BLaER1 treated with 17β-estradiol and CSF1 and Interleukin-3, amounts not matched to agents 10 nM and 100 nM (cell line): ENCODE measurements around the gene SPATA20.

Source experiments
- H3K27ac ChIP-seq, 11 experiments: shearing (Covaris generic); formaldehyde crosslinking; 2 replicates each; pipeline ENCODE4 v1.8.1; 2022
- H3K27me3 ChIP-seq, 11 experiments: shearing (Covaris generic); formaldehyde crosslinking; 2 replicates each; pipeline ENCODE4 v1.8.1; 2022
- H3K36me3 ChIP-seq, 11 experiments: shearing (Covaris generic); formaldehyde crosslinking; 2 replicates each; pipeline ENCODE4 v1.8.1; 2022
- H3K4me1 ChIP-seq, 10 experiments: shearing (Covaris generic); formaldehyde crosslinking; 2 replicates each; pipeline ENCODE4 v1.8.1; 2022
- H3K4me2 ChIP-seq, 11 experiments: shearing (Covaris generic); formaldehyde crosslinking; 2 replicates each; pipeline ENCODE4 v1.8.1; 2022
- H3K4me3 ChIP-seq, 10 experiments: shearing (Covaris generic); formaldehyde crosslinking; 2 replicates each; pipeline ENCODE4 v1.8.1; 2022
- H3K9ac ChIP-seq, 11 experiments: shearing (Covaris generic); formaldehyde crosslinking; 2 replicates each; pipeline ENCODE4 v1.8.1; 2022
- H3K9me3 ChIP-seq, 11 experiments: shearing (Covaris generic); formaldehyde crosslinking; replicated peaks in 1 of 11; 2 replicates each; pipeline ENCODE4 v1.8.1; 2022
- H4K20me1 ChIP-seq, 11 experiments: shearing (Covaris generic); formaldehyde crosslinking; 2 replicates each; pipeline ENCODE4 v1.8.1; 2022
- Cebpa-rat ChIP-seq, 11 experiments: shearing (Covaris generic); IDR thresholded peaks; 2 replicates each; pipeline ENCODE4 v1.8.1; 2022

The SPATA20 gene

GRCh38 chr17:50547736-50548083 is 736 bp downstream of the SPATA20 start:
- Histone ChIP-seq H3K36me3 (no peaks in the 10 kb centered on the region), H4K20me1 (0 out of 22 replicates have a peak, but pooled peaks cover 0 to 5% (median 0%) of the 10 kb centered on the region in 11 experiments), H3K9ac (peak overlapping the region in 8 of 11 experiments; percentile 69 to 83 (median 80); a peak in 11 of 22 replicates), H3K27ac (peak overlapping the region in 4 of 11 experiments; percentile 62 to 82 (median 76); a peak in 6 of 22 replicates), H3K27me3 (no peaks in the 10 kb centered on the region), H3K4me1 (peaks cover 15 to 39% (median 19%) of the 10 kb centered on the region in 10 experiments), H3K4me3 (peak overlapping the region in 6 of 10 experiments; percentile 51 to 72 (median 62); a peak in 11 of 20 replicates), H3K4me2 (peak overlapping the region; percentile 83 to 93 (median 90)), H3K9me3 (no peaks in the 10 kb centered on the region)
- TF ChIP-seq Cebpa-rat (IDR thresholded peaks at IDR 0.05), result no peak

- Histone ChIP-seq H3K27ac (no peak overlapping the region), H3K9ac (no peak overlapping the region), H3K4me2 (no peak overlapping the region), H3K4me1 (peaks cover 7 to 32% (median 12%) of the 10 kb centered on the region in 10 experiments; a peak in 17 of 20 replicates), H3K9me3 (no peaks in the 10 kb centered on the region), H4K20me1 (0 out of 22 replicates have a peak, but pooled peaks cover 0 to 5% (median 0%) of the 10 kb centered on the region in 11 experiments), H3K36me3 (no peaks in the 10 kb centered on the region), H3K27me3 (no peaks in the 10 kb centered on the region), H3K4me3 (no peak overlapping the region)
- no peak for TF ChIP-seq Cebpa-rat (IDR thresholded peaks at IDR 0.05)
Measured at GRCh38 chr17:50548831-50549230, 1.9 kb downstream of the SPATA20 start.

GRCh38 chr17:50549256-50549941 is 2.4 kb downstream of the SPATA20 start:
- Histone ChIP-seq H3K4me1 (peaks cover 7 to 26% (median 11%) of the 10 kb centered on the region in 10 experiments; a peak in 17 of 20 replicates), H4K20me1 (0 out of 22 replicates have a peak, but pooled peaks cover 0 to 5% (median 0%) of the 10 kb centered on the region in 11 experiments), H3K36me3 (no peaks in the 10 kb centered on the region), H3K9me3 (no peaks in the 10 kb centered on the region), H3K27ac (no peak overlapping the region), H3K27me3 (no peaks in the 10 kb centered on the region), H3K4me3 (no peak overlapping the region), H3K4me2 (no peak overlapping the region), H3K9ac (no peak overlapping the region)
- no peak for TF ChIP-seq Cebpa-rat (IDR thresholded peaks at IDR 0.05)

GRCh38 chr17:50549969-50550368 is 3.0 kb downstream of the SPATA20 start:
- TF ChIP-seq Cebpa-rat (IDR thresholded peaks at IDR 0.05), result no peak
- H3K27ac ChIP-seq, result no peak overlapping the region

GRCh38 chr17:50550661-50551432 is 3.9 kb downstream of the SPATA20 start:
- Histone ChIP-seq H3K4me1 (peaks cover 7 to 18% (median 11%) of the 10 kb centered on the region in 10 experiments; a peak in 16 of 20 replicates), H3K9ac (no peak overlapping the region), H3K27me3 (peaks cover 0 to 4% (median 0%) of the 10 kb centered on the region in 11 experiments; a peak in 4 of 22 replicates), H3K27ac (no peak overlapping the region), H3K4me2 (no peak overlapping the region), H3K9me3 (no peaks in the 10 kb centered on the region), H3K36me3 (no peaks in the 10 kb centered on the region), H3K4me3 (no peak overlapping the region), H4K20me1 (peaks cover 0 to 10% (median 0%) of the 10 kb centered on the region in 11 experiments; a peak in 2 of 22 replicates)
- TF ChIP-seq Cebpa-rat (IDR thresholded peaks at IDR 0.05), result no peak

More at GRCh38 chr17:50549969-50550368, 3.0 kb downstream of the SPATA20 start:
- Histone ChIP-seq H3K36me3 (no peaks in the 10 kb centered on the region), H4K20me1 (0 out of 22 replicates have a peak, but pooled peaks cover 0 to 5% (median 0%) of the 10 kb centered on the region in 11 experiments), H3K4me2 (no peak overlapping the region), H3K9me3 (no peaks in the 10 kb centered on the region), H3K4me1 (peaks cover 7 to 21% (median 11%) of the 10 kb centered on the region in 10 experiments; a peak in 16 of 20 replicates), H3K9ac (no peak overlapping the region), H3K27me3 (no peaks in the 10 kb centered on the region), H3K4me3 (no peak overlapping the region)

- Histone ChIP-seq H4K20me1 (peaks cover 0 to 12% (median 0%) of the 10 kb centered on the region in 11 experiments; a peak in 2 of 22 replicates), H3K9ac (no peak overlapping the region), H3K36me3 (no peaks in the 10 kb centered on the region), H3K27me3 (peaks cover 0 to 9% (median 5%) of the 10 kb centered on the region in 11 experiments; a peak in 10 of 22 replicates), H3K27ac (no peak overlapping the region), H3K4me3 (no peak overlapping the region), H3K9me3 (no peaks in the 10 kb centered on the region), H3K4me1 (peaks cover 7 to 17% (median 11%) of the 10 kb centered on the region in 10 experiments; a peak in 16 of 20 replicates), H3K4me2 (no peak overlapping the region)
- TF ChIP-seq Cebpa-rat (IDR thresholded peaks at IDR 0.05), result no peak
Measured at GRCh38 chr17:50551433-50551815, 4.5 kb downstream of the SPATA20 start.

- no peak for TF ChIP-seq Cebpa-rat (IDR thresholded peaks at IDR 0.05)
- no peak overlapping the region for H3K27ac ChIP-seq
- peaks cover 5 to 12% (median 8%) of the 10 kb centered on the region in 10 experiments; a peak in 16 of 20 replicates for H3K4me1 ChIP-seq
- H3K27me3 ChIP-seq, result peaks cover 4 to 14% (median 10%) of the 10 kb centered on the region in 11 experiments; a peak in 21 of 22 replicates
- H3K36me3 ChIP-seq, result no peaks in the 10 kb centered on the region
- no peak overlapping the region for H3K4me2 ChIP-seq
- H3K4me3 ChIP-seq, result no peak overlapping the region
- no peak overlapping the region for H3K9ac ChIP-seq
- H3K9me3 ChIP-seq, result no peaks in the 10 kb centered on the region
- H4K20me1 ChIP-seq, result peaks cover 0 to 15% (median 0%) of the 10 kb centered on the region in 11 experiments; a peak in 3 of 22 replicates
Measured at GRCh38 chr17:50551884-50552283, 4.9 kb downstream of the SPATA20 start.

- H3K27me3 ChIP-seq, result peaks cover 27 to 37% (median 33%) of the 10 kb centered on the region in 11 experiments
- no peak overlapping the region for H3K4me3 ChIP-seq
- H3K4me2 ChIP-seq, result no peak overlapping the region
- H3K4me1 ChIP-seq, result peaks cover 4 to 9% (median 6%) of the 10 kb centered on the region in 10 experiments
- no peak for TF ChIP-seq Cebpa-rat (IDR thresholded peaks at IDR 0.05)
- no peak overlapping the region for H3K27ac ChIP-seq
- H3K9me3 ChIP-seq, result no peaks in the 10 kb centered on the region
- peaks cover 0 to 38% (median 12%) of the 10 kb centered on the region in 11 experiments; a peak in 15 of 22 replicates for H4K20me1 ChIP-seq
- H3K9ac ChIP-seq, result no peak overlapping the region
- H3K36me3 ChIP-seq, result no peaks in the 10 kb centered on the region
Measured at GRCh38 chr17:50554201-50554600, 7.2 kb downstream of the SPATA20 start.

- no peak for TF ChIP-seq Cebpa-rat (IDR thresholded peaks at IDR 0.05)
- H3K4me2 ChIP-seq, result no peak overlapping the region
Measured at GRCh38 chr17:50556803-50557202, 9.8 kb downstream of the SPATA20 start.

More at GRCh38 chr17:50556803-50557202, 9.8 kb downstream of the SPATA20 start:
- Histone ChIP-seq H3K4me3 (no peak overlapping the region), H3K27me3 (peaks cover 54 to 63% (median 57%) of the 10 kb centered on the region in 11 experiments), H3K9me3 (peaks cover 0 to 9% (median 0%) of the 10 kb centered on the region in 11 experiments; a peak in 4 of 22 replicates), H3K36me3 (no peaks in the 10 kb centered on the region), H3K27ac (no peak overlapping the region), H4K20me1 (peaks cover 0 to 56% (median 29%) of the 10 kb centered on the region in 11 experiments; a peak in 18 of 22 replicates), H3K4me1 (peaks cover 21 to 27% (median 23%) of the 10 kb centered on the region in 10 experiments), H3K9ac (no peak overlapping the region)
